SU-DHL-6 (cell line): Measurements from ENCODE around the gene ERG.

ENCODE experiments used
- H2AFZ ChIP-seq: fragments of 200-600 bp; sonication (generic); 2 replicates; pipeline ENCODE4 v1.6.1; 2014; ENCODE audit warnings: low read depth, mild to moderate bottlenecking, moderate library complexity, mixed read lengths, antibody characterized with exemption, low read length; ENCODE audit not compliant: severe bottlenecking
- H3F3A ChIP-seq: fragments of 200-600 bp; shearing (Covaris generic); 2 replicates; pipeline ENCODE4 v1.6.0; 2016; ENCODE audit warnings: antibody characterized with exemption, mild to moderate bottlenecking; ENCODE audit not compliant: insufficient read depth
- H3K27ac ChIP-seq: fragments of 200-600 bp; sonication (generic); 2 replicates; pipeline ENCODE4 v1.5.1; 2016; ENCODE audit warnings: low read depth, mild to moderate bottlenecking, low read length, moderate library complexity, mixed read lengths
- H3K27me3 ChIP-seq: fragments of 200-600 bp; sonication (generic), shearing (Covaris generic); 2 replicates; pipeline ENCODE4 v1.6.0; 2014; ENCODE audit warnings: mild to moderate bottlenecking, low read length
- H3K36me3 ChIP-seq: fragments of 200-600 bp; sonication (generic); 2 replicates; pipeline ENCODE4 v1.6.1; 2014; ENCODE audit warnings: mild to moderate bottlenecking, low read length, mixed read lengths
- H3K4me2 ChIP-seq: fragments of 300-600, 200-600 bp; shearing (Covaris generic), sonication (generic); 2 replicates; pipeline ENCODE4 v1.6.0; 2014; ENCODE audit warnings: low read length, low read depth, mild to moderate bottlenecking; ENCODE audit not compliant: poor library complexity, severe bottlenecking
- H3K4me3 ChIP-seq: fragments of 200-600 bp; sonication (generic); 2 replicates; pipeline ENCODE4 v1.5.1; 2014; ENCODE audit warnings: antibody characterized with exemption, low read length, mild to moderate bottlenecking, mixed read lengths; ENCODE audit not compliant: insufficient read depth, poor library complexity, severe bottlenecking
- H3K79me2 ChIP-seq: fragments of 200-600 bp; sonication (generic); 2 replicates; pipeline ENCODE4 v1.6.1; 2014; ENCODE audit warnings: mild to moderate bottlenecking, low read length, moderate library complexity; ENCODE audit not compliant: insufficient read depth
- H3K9ac ChIP-seq: fragments of 200-600 bp; sonication (generic); 2 replicates; pipeline ENCODE4 v1.7.0; 2014; ENCODE audit warnings: mild to moderate bottlenecking, low read length
- H3K9me2 ChIP-seq: fragments of 200-600 bp; sonication (generic); replicated peaks from 2 replicates; pipeline ENCODE4 v1.6.1; 2014; ENCODE audit warnings: low read length; ENCODE audit not compliant: insufficient read depth
- H3K9me3 ChIP-seq: fragments of 200-600 bp; sonication (generic); 2 replicates; pipeline ENCODE4 v1.6.1; 2014; ENCODE audit warnings: low read length, mixed read lengths; ENCODE audit not compliant: insufficient read depth
- H4K20me1 ChIP-seq: fragments of 200-600 bp; sonication (generic); 2 replicates; pipeline ENCODE4 v1.6.1; 2014; ENCODE audit warnings: low read depth, mild to moderate bottlenecking, antibody characterized with exemption, low read length, moderate library complexity, mixed read lengths
- EZH2phosphoT487 ChIP-seq: fragments of 200-600 bp; sonication (generic), shearing (Covaris generic); conservative IDR thresholded peaks from 2 replicates; pipeline ENCODE4 v1.6.1; 2018; ENCODE audit warnings: mild to moderate bottlenecking, antibody characterized with exemption, low read length, moderate library complexity, mixed read lengths
- TF ChIP-seq, protein P1 (sequence below): fragments of 200-600 bp; sonication (generic); IDR thresholded peaks from one replicate; pipeline ENCODE4 v1.5.1; 2017; ENCODE audit warnings: antibody characterized with exemption, mild to moderate bottlenecking, low read length, moderate library complexity; ENCODE audit not compliant: insufficient read depth, poor library complexity, severe bottlenecking

The ERG gene

DNA sequence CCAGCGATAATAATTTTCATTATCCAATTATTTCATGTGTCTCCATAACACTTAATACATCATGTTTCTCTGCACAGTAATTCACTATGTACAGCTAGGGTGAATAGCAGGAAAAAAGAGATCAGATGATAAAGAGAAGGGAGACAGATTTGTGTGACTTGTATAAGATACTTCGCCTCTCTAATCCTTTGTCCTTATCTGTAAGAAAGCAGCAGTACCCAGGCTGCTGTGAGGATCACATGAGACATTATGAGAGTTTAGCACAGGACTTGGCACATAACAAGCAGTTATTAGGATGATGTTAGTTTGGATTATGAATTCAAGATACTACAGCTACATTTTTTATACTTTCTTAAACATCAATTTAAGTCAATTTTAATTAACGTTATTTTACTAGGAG is 6.3 kb downstream of the ERG start:
- no peak overlapping the region for H2AFZ ChIP-seq
- no peak overlapping the region for H3K4me2 ChIP-seq
- H3K79me2 ChIP-seq: no peaks in the 10 kb centered on the region
- no peaks in the 10 kb centered on the region for H3K9me2 ChIP-seq
- no peaks in the 10 kb centered on the region for H3K9me3 ChIP-seq
- no peak overlapping the region for H3K4me3 ChIP-seq
- TF ChIP-seq, protein P1, sequence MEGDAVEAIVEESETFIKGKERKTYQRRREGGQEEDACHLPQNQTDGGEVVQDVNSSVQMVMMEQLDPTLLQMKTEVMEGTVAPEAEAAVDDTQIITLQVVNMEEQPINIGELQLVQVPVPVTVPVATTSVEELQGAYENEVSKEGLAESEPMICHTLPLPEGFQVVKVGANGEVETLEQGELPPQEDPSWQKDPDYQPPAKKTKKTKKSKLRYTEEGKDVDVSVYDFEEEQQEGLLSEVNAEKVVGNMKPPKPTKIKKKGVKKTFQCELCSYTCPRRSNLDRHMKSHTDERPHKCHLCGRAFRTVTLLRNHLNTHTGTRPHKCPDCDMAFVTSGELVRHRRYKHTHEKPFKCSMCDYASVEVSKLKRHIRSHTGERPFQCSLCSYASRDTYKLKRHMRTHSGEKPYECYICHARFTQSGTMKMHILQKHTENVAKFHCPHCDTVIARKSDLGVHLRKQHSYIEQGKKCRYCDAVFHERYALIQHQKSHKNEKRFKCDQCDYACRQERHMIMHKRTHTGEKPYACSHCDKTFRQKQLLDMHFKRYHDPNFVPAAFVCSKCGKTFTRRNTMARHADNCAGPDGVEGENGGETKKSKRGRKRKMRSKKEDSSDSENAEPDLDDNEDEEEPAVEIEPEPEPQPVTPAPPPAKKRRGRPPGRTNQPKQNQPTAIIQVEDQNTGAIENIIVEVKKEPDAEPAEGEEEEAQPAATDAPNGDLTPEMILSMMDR: no peak
- no peak for TF ChIP-seq EZH2phosphoT487
- H3K27me3 ChIP-seq: no peaks in the 10 kb centered on the region
- H3K9ac ChIP-seq: no peak overlapping the region
- H3K27ac ChIP-seq: no peak overlapping the region
- no peaks in the 10 kb centered on the region for H3K36me3 ChIP-seq
- H4K20me1 ChIP-seq: no peaks in the 10 kb centered on the region
- no peaks in the 10 kb centered on the region for H3F3A ChIP-seq

DNA sequence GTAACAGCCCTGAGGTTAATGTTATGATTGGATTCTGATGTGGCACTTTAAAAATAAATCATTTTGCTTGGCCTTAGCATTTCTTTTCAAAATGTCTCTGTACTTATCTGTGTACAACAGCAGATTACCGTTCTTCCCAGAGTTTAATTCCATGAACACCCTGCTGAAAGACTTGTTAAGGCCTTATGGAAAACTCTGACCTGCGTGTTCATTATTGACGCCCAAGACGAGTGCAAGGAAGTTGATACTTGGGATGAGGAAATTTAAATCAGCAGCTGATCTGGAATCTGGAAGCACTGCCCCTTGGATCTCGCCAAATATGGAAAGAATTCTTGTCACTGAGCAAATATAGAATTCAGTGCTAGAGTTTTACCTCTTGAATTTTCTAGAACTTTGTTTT is 6.7 kb downstream of the ERG start:
- Histone ChIP-seq H3K9ac (no peak overlapping the region), H3K4me3 (no peak overlapping the region), H3F3A (no peaks in the 10 kb centered on the region), H2AFZ (no peak overlapping the region), H3K36me3 (no peaks in the 10 kb centered on the region), H3K4me2 (no peak overlapping the region), H4K20me1 (no peaks in the 10 kb centered on the region), H3K27me3 (no peaks in the 10 kb centered on the region), H3K9me2 (no peaks in the 10 kb centered on the region), H3K9me3 (no peaks in the 10 kb centered on the region), H3K79me2 (no peaks in the 10 kb centered on the region), H3K27ac (no peak overlapping the region)
- TF ChIP-seq EZH2phosphoT487: no peak
- TF ChIP-seq, protein P1: no peak

DNA sequence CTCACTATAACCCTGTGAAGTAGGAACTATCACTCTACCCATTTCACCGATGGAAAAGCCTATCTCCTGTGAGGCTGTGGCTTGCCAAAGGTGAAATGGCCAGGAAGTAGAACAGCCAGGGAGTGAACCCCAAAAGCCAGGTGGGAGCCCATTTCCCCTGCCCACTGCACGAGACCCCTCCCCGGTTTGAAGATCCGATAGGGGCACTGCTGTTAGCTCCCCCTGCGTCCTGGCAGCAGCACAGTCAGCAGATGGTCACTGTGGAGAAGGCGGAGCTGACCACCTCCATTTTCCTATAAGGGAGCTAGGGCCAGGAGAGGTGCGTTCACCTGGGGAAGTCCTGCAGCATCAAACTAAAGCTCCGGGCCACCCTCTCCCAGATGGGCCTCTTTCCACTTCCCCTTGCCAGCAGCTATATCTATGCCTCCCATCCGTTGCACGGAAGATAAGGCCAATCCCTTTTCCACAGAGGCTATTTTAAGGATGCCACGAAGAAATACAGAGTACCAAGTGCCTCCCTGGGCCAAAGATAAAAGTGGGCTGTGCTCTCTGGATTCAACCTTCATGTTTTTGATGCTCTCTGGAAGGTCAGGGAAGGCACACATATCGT is 7.8 kb downstream of the ERG start:
- Histone ChIP-seq H3K79me2 (no peaks in the 10 kb centered on the region), H3K4me2 (no peak overlapping the region), H3K27me3 (no peaks in the 10 kb centered on the region), H2AFZ (no peak overlapping the region), H3K4me3 (no peak overlapping the region), H3K9ac (no peak overlapping the region), H3K36me3 (no peaks in the 10 kb centered on the region), H3F3A (no peaks in the 10 kb centered on the region), H3K9me2 (no peaks in the 10 kb centered on the region), H3K27ac (no peak overlapping the region), H3K9me3 (no peaks in the 10 kb centered on the region), H4K20me1 (no peaks in the 10 kb centered on the region)
- TF ChIP-seq, protein P1: no peak
- TF ChIP-seq EZH2phosphoT487: no peak
